Endothelial cell of umbilical vein (primary cell): Measurements from ENCODE around the gene AFF1. TPM values are rescaled to one million over a fixed set of nuclear protein-coding genes. Genes with fewer than 3 reads are reported as not detected.

ENCODE experiments used
- BruUV-seq: library from RNA; stranded (reverse); fragments of 400-500 nt; replicated peaks from 2 replicates; lab custom pipeline; 2021; lab: Mats Ljungman, UMichigan
- CTCF ChIA-PET: fragments of 300-600, 350-600 bp; sonication (Branson Sonifier 250); formaldehyde crosslinking; loops from one replicate; lab custom pipeline; 2021; ENCODE audit warnings: antibody characterized with exemption, inconsistent platforms; lab: Charles Lee
- POLR2A ChIA-PET: fragments of 300-600, 350-600 bp; sonication (Branson Sonifier 250); formaldehyde crosslinking; loops from one replicate; lab custom pipeline; 2021; ENCODE audit warnings: antibody characterized with exemption, inconsistent platforms; lab: Charles Lee
- DNase-seq: peaks from one replicate; pipeline ENCODE4 v3.0.0-alpha.2; 2011; ENCODE audit warnings: low read depth, low spot score
- FAIRE-seq: peaks from 2 replicates; lab custom pipeline; 2011; peaks lifted over from hg19 to GRCh38; lab: Jason Lieb, UNC
- H2AFZ ChIP-seq: 2 replicates; pipeline ENCODE4 v1.6.0; 2012; ENCODE audit warnings: low read depth, low read length, control low read depth, inconsistent platforms
- H3K27ac ChIP-seq: 2 replicates; pipeline ENCODE4 v1.5.1; 2011; ENCODE audit warnings: low read depth, mild to moderate bottlenecking, control low read depth, low read length, moderate library complexity; ENCODE audit not compliant: insufficient read depth
- H3K27me3 ChIP-seq, 2 experiments: 2 replicates each; pipeline versions ENCODE4 v1.6.0 to v1.6.1; 2011; ENCODE audit warnings: low read length in 2 of 2, mixed read lengths in 1 of 2; ENCODE audit not compliant: control insufficient read depth in 2 of 2, insufficient read depth in 2 of 2
- H3K36me3 ChIP-seq, 2 experiments: 2 replicates in 1 of 2; 3 replicates in 1 of 2; pipeline ENCODE4 v1.5.1; 2011; ENCODE audit warnings: low read length in 2 of 2, mild to moderate bottlenecking in 1 of 2, moderate library complexity in 1 of 2; ENCODE audit not compliant: control insufficient read depth in 2 of 2, insufficient read depth in 2 of 2; ENCODE audit errors: extremely low read depth in 1 of 2
- H3K4me1 ChIP-seq: 3 replicates; pipeline ENCODE4 v1.5.1; 2011; ENCODE audit warnings: mild to moderate bottlenecking, low read length; ENCODE audit not compliant: control insufficient read depth, insufficient read depth; ENCODE audit errors: extremely low read depth
- H3K4me2 ChIP-seq: 2 replicates; pipeline ENCODE4 v1.6.1; 2011; ENCODE audit warnings: low read length, control low read depth, mixed read lengths; ENCODE audit not compliant: insufficient read depth
- H3K4me3 ChIP-seq, 3 experiments: fragments of 200-600 bp in 1 of 3; sonication (generic), shearing (Covaris generic) in 1 of 3; replicated peaks in 1 of 3; 2 replicates each; pipeline ENCODE4 v1.5.1; 2011 to 2016; ENCODE audit warnings: control low read depth in 3 of 3, low read length in 3 of 3, mild to moderate bottlenecking in 2 of 3, inconsistent platforms in 1 of 3, low read depth in 1 of 3, moderate library complexity in 1 of 3; ENCODE audit not compliant: insufficient read depth in 1 of 3
- H3K79me2 ChIP-seq: 2 replicates; pipeline ENCODE4 v1.6.0; 2012; ENCODE audit warnings: low read length, inconsistent platforms; ENCODE audit not compliant: control insufficient read depth, insufficient read depth
- H3K9ac ChIP-seq: replicated peaks from 2 replicates; pipeline ENCODE3; 2011; ENCODE audit warnings: low read length, control low read depth; ENCODE audit not compliant: insufficient read depth; ENCODE audit errors: extremely low read depth
- H3K9me1 ChIP-seq: replicated peaks from 3 replicates; pipeline ENCODE4 v1.6.0; 2011; ENCODE audit warnings: mild to moderate bottlenecking, low read length; ENCODE audit not compliant: control insufficient read depth, insufficient read depth; ENCODE audit errors: extremely low read depth
- H3K9me3 ChIP-seq: replicated peaks from 2 replicates; pipeline ENCODE4 v1.5.1; 2012; ENCODE audit warnings: low read length, inconsistent platforms; ENCODE audit not compliant: control insufficient read depth, insufficient read depth
- H4K20me1 ChIP-seq: replicated peaks from 2 replicates; pipeline ENCODE3; 2011; ENCODE audit warnings: mild to moderate bottlenecking, low read length; ENCODE audit not compliant: control insufficient read depth, insufficient read depth; ENCODE audit errors: extremely low read depth
- EZH2 ChIP-seq: IDR thresholded peaks from 2 replicates; pipeline ENCODE4 v1.6.1; 2012; ENCODE audit warnings: borderline replicate concordance, low read depth, mild to moderate bottlenecking, moderate library complexity, low read length, inconsistent platforms; ENCODE audit not compliant: severe bottlenecking
- FOS ChIP-seq: IDR thresholded peaks from 2 replicates; pipeline ENCODE4 v1.6.1; 2011; ENCODE audit warnings: mild to moderate bottlenecking, low read length, moderate library complexity, borderline replicate concordance; ENCODE audit not compliant: insufficient read depth
- GATA2 ChIP-seq: IDR thresholded peaks from 2 replicates; pipeline ENCODE4 v1.7.0; 2011; ENCODE audit warnings: low read depth, mild to moderate bottlenecking, moderate library complexity, mixed read lengths, low read length; ENCODE audit not compliant: insufficient read length, insufficient read depth
- JUN ChIP-seq: IDR thresholded peaks from 2 replicates; pipeline ENCODE4 v1.6.1; 2011; ENCODE audit warnings: borderline replicate concordance, low read depth; ENCODE audit not compliant: insufficient read length, insufficient read depth
- MYC ChIP-seq: IDR thresholded peaks from one replicate; pipeline ENCODE4 v1.6.1; 2011; ENCODE audit warnings: mild to moderate bottlenecking, low read depth, low read length
- POLR2A ChIP-seq: IDR thresholded peaks from 2 replicates; pipeline ENCODE4 v1.6.1; 2012; ENCODE audit warnings: low read depth, mild to moderate bottlenecking, control low read depth, low read length
- POLR2AphosphoS5 ChIP-seq: IDR thresholded peaks from 2 replicates; pipeline ENCODE4 v1.6.1; 2012; ENCODE audit warnings: low read depth, mild to moderate bottlenecking, control low read depth, low read length, moderate library complexity; ENCODE audit not compliant: insufficient read depth
- dilution Hi-C: fragments of 300-500 bp; cut with MboI; formaldehyde crosslinking; loops from one replicate; pipeline ENCODE4 v1.15.0; 2019; ENCODE audit warnings: low sequenced_read_pairs; ENCODE audit not compliant: extremely low pct_ligation_motif_present
- intact Hi-C: fragments of 100-400 bp; cut with micrococcal nuclease; formaldehyde crosslinking; loops from one replicate; pipeline ENCODE4 v1.10.0; 2022
- polyA plus RNA-seq, 4 experiments: library from polyadenylated mRNA; depleted of rRNA in 3 of 4; stranded (reverse) in 3 of 4; unstranded in 1 of 4; fragments of >200 nt; gene quantifications; 2 replicates each; pipeline versions ENCODE4 v1.2.1 to v1.2.3, GENCODE V29; 2011 to 2012; ENCODE audit warnings: missing spikeins in 1 of 4
- total RNA-seq: library from RNA; stranded (reverse); gene quantifications from 2 replicates; pipeline ENCODE4 v1.2.3, GENCODE V29; 2021
- TF ChIP-seq, protein P1 (sequence below): IDR thresholded peaks from 2 replicates; pipeline ENCODE4 v1.6.1; 2011; ENCODE audit not compliant: insufficient read depth, insufficient read length
- TF ChIP-seq, protein P2 (sequence below), 2 donors: IDR thresholded peaks; 1 replicate in 1 of 2; 2 replicates in 1 of 2; pipeline ENCODE4 v1.5.1; 2011; ENCODE audit warnings: low read length in 2 of 2, mild to moderate bottlenecking in 2 of 2, moderate library complexity in 2 of 2, control low read depth in 1 of 2, inconsistent platforms in 1 of 2, low read depth in 1 of 2; ENCODE audit not compliant: insufficient read depth in 1 of 2; ENCODE audit errors: extremely low read depth in 1 of 2

AFF1 gene
- total and polyA plus RNA-seq, 2 donors (not counting 3 experiments of a cell fraction or from before 2014, with no cell fraction given) = 26.2 to 106 TPM

DNA sequence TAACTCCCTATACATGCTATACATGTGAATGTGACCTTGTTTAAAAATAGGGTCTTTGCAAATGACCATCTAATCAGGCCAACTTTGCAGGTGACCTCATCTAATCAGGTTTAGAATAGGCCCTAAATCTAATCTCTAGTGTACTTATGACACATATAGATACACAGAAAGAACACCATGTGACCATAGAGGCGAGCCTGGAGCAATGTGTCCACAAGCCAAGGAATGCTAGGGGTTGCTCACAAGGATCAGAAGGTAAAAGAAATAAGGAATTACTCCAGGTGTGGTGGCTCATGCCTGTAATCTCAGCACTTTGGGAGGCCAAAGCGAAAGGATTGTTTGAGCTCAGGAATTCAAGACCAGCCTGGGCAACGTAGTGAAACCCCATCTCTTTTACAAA lies 32.9 kb upstream of the AFF1 start:
- intact Hi-C loops = no loop called here
- ChIA-PET POLR2A (no interaction called here), CTCF (interaction anchor here (1.3 to 9.4 kb wide), 3 partner anchors 15 to 404 kb away, joined by 3 to 133 read pairs (median 3); partner anchors contain the start of gene PTPN13)
- no peak overlapping the region for H3K9ac ChIP-seq
- no peaks in the 10 kb centered on the region for H3K79me2 ChIP-seq
- H3K4me1 ChIP-seq = no peaks in the 10 kb centered on the region
- no peaks in the 10 kb centered on the region for H4K20me1 ChIP-seq
- no peaks in the 10 kb centered on the region for H3K27me3 ChIP-seq
- no peak overlapping the region for H3K4me2 ChIP-seq
- dilution Hi-C loops = loop anchor here (25.0 kb wide), 1 partner anchor 210 kb away; no protein-coding TSS in a partner anchor
- no peak overlapping the region for H3K4me3 ChIP-seq
- no peak overlapping the region for H2AFZ ChIP-seq
- no peak for TF ChIP-seq FOS
- no peak for TF ChIP-seq EZH2
- TF ChIP-seq POLR2A = no peak
- TF ChIP-seq POLR2AphosphoS5 = no peak
- no peak for TF ChIP-seq GATA2
- TF ChIP-seq, protein P1, sequence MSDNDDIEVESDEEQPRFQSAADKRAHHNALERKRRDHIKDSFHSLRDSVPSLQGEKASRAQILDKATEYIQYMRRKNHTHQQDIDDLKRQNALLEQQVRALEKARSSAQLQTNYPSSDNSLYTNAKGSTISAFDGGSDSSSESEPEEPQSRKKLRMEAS = no peak
- no peak for TF ChIP-seq JUN
- TF ChIP-seq MYC = no peak
- TF ChIP-seq, protein P2, sequence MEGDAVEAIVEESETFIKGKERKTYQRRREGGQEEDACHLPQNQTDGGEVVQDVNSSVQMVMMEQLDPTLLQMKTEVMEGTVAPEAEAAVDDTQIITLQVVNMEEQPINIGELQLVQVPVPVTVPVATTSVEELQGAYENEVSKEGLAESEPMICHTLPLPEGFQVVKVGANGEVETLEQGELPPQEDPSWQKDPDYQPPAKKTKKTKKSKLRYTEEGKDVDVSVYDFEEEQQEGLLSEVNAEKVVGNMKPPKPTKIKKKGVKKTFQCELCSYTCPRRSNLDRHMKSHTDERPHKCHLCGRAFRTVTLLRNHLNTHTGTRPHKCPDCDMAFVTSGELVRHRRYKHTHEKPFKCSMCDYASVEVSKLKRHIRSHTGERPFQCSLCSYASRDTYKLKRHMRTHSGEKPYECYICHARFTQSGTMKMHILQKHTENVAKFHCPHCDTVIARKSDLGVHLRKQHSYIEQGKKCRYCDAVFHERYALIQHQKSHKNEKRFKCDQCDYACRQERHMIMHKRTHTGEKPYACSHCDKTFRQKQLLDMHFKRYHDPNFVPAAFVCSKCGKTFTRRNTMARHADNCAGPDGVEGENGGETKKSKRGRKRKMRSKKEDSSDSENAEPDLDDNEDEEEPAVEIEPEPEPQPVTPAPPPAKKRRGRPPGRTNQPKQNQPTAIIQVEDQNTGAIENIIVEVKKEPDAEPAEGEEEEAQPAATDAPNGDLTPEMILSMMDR (IDR thresholded peaks at IDR 0.05; ENCODE audit: extremely low read depth in 1 of 2, insufficient read depth in 1 of 2, low read depth in 1 of 2, low read length in 2 of 2) = no peak
- FAIRE-seq = no peak
- no peak overlapping the region for H3K27ac ChIP-seq
- no peaks in the 10 kb centered on the region for H3K36me3 ChIP-seq
- no TSS peak for BruUV-seq
- no peak for DNase-seq
- H3K9me3 ChIP-seq = no peaks in the 10 kb centered on the region
- no peaks in the 10 kb centered on the region for H3K9me1 ChIP-seq
